ENCODE measurements around the gene TP53AIP1. TPM values are rescaled to one million over a fixed set of nuclear protein-coding genes. Genes with fewer than 3 reads are reported as not detected.

Gene TP53AIP1
- total and polyA plus RNA-seq, 2 of the 8 experiments (the other 6 are each of a cell fraction or from before 2014, with no cell fraction given) = 0.03 TPM; not detected in 1

DNA sequence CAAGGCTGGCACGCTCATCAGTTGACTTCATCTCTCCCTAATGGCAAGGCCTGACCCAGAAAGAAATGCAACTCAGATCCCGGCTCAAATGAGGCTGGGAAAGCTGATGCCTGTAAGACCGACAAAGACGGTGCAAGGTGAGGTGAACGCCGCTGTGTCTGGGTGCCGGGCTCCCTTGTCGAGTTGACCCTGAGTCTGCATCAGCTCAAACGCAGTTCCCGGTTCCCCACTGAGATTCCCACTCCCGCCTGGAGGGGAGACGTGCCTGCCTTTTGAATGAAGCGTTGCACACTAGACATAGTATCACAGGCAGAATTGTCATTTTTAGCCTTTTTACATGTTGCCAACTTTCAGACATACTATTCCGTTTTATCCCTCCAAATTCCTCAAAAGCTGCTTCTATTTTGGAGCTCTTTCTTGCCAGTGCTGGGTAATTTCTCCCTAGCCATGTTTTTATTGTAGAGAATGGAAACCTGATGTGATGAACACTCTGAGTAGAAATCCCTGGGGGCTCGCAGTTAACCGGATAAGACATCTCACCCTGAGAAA lies 831 bp upstream of the TP53AIP1 start:
- Histone ChIP-seq H3K36me3 (ENCODE audit: control insufficient read depth in 2 of 4, insufficient read depth in 4 of 4, low read length in 3 of 4) (no peaks in the 10 kb centered on the region), H3K56ac (replicated peaks; ENCODE audit: insufficient read length, low read depth, low read length) (no peak overlapping the region), H2BK5ac (ENCODE audit: low read depth, low read length) (no peak overlapping the region), H3K79me1 (ENCODE audit: low read depth, low read length) (no peaks in the 10 kb centered on the region), H3K4me3 (ENCODE audit: extremely low read depth in 1 of 4, insufficient read depth in 2 of 4, low read depth in 3 of 4, low read length in 4 of 4) (no peak overlapping the region), H3K9ac (replicated peaks in 1 of 4; ENCODE audit: extremely low read depth in 1 of 4, low read depth in 3 of 4, low read length in 3 of 4) (no peak overlapping the region), H3K18ac (ENCODE audit: extremely low read depth, low read length) (no peak overlapping the region), H2BK20ac (ENCODE audit: low read length) (no peak overlapping the region), H2BK15ac (ENCODE audit: low read length) (no peak overlapping the region), H3K27me3 (replicated peaks in 1 of 4; ENCODE audit: control insufficient read depth in 3 of 4, extremely low read depth in 1 of 4, insufficient read depth in 3 of 4, low read length in 3 of 4) (peaks cover 0 to 6% (median 0%) of the 10 kb centered on the region in 4 experiments; a peak in 3 of 7 replicates), H3K79me2 (ENCODE audit: control insufficient read depth in 1 of 2, insufficient read depth in 2 of 2, low read length in 2 of 2) (no peaks in the 10 kb centered on the region), H3K4me1 (replicated peaks in 1 of 4; ENCODE audit: control insufficient read depth in 3 of 4, insufficient read depth in 4 of 4, low read length in 3 of 4) (no peaks in the 10 kb centered on the region; a peak in 1 of 7 replicates), H2AFZ (ENCODE audit: low read length) (no peak overlapping the region), H4K20me1 (replicated peaks in 1 of 2; ENCODE audit: control insufficient read depth in 1 of 2, insufficient read depth in 2 of 2, low read length in 2 of 2) (no peaks in the 10 kb centered on the region), H2BK120ac (replicated peaks; ENCODE audit: low read depth, low read length) (no peak overlapping the region), H2BK12ac (ENCODE audit: low read depth, low read length) (no peak overlapping the region), H3K23ac (ENCODE audit: insufficient read length) (no peak overlapping the region), H3K4me2 (ENCODE audit: insufficient read depth in 1 of 2, low read depth in 2 of 2, low read length in 2 of 2) (no peak overlapping the region), H3K14ac (ENCODE audit: insufficient read length) (no peak overlapping the region), H3K23me2 (ENCODE audit: low read depth, low read length) (no peaks in the 10 kb centered on the region), H3K4ac (replicated peaks; ENCODE audit: insufficient read length, low read depth, low read length) (no peak overlapping the region), H3K9me3 (ENCODE audit: insufficient read depth in 2 of 2, low read depth in 1 of 2, low read length in 1 of 2) (no peaks in the 10 kb centered on the region), H2AK5ac (ENCODE audit: low read depth, low read length) (no peak overlapping the region), H4K8ac (ENCODE audit: extremely low read depth, insufficient read depth, low read length) (no peak overlapping the region), H3K27ac (ENCODE audit: low read depth, low read length) (no peak overlapping the region), H4K91ac (replicated peaks; ENCODE audit: insufficient read length, low read length) (no peak overlapping the region), H4K5ac (ENCODE audit: insufficient read length, low read depth, low read length) (no peak overlapping the region)
- CTCF ChIA-PET (ENCODE audit: partially characterized antibody) = interaction anchor here (0.8 to 14.7 kb wide), 8 partner anchors 8 to 382 kb away, joined by 3 to 243 read pairs (median 5); partner anchors contain the start of gene KCNJ5
- TF ChIP-seq HDAC2 (IDR thresholded peaks at IDR 0.05; ENCODE audit: borderline replicate concordance in 1 of 2, low read depth in 2 of 2, low read length in 2 of 2) (no peak), BRCA1 (IDR thresholded peaks at IDR 0.05; ENCODE audit: low read depth, low read length) (no peak), KDM4A (IDR thresholded peaks at IDR 0.05; ENCODE audit: low read depth, low read length, severe bottlenecking) (no peak), RFX5 (IDR thresholded peaks at IDR 0.05; ENCODE audit: borderline replicate concordance, low read depth, low read length) (no peak), RNF2 (IDR thresholded peaks at IDR 0.05; ENCODE audit: borderline replicate concordance, low read depth, low read length, missing control alignments, poor library complexity, severe bottlenecking) (no peak)
- 88% methylated on average over 15 of the region's 16 CpGs; no CpG with 5 or more reads in 1 of the 2 experiments for WGBS, 2 experiments (ENCODE audit: extremely low coverage in 1 of 2, insufficient coverage in 1 of 2, insufficient read length in 1 of 2, insufficient replicate concordance in 2 of 2, low coverage in 1 of 2, low lambda C conversion rate in 2 of 2, missing lambda C conversion rate in 1 of 2)
- DNase-seq (ENCODE audit: low read depth in 1 of 2, low spot score in 2 of 2) (no peak), FAIRE-seq (no peak)
- POLR2A ChIA-PET (ENCODE audit: partially characterized antibody) = no interaction called here

All from H1 (cell line).